DOHH2 (cell line): ENCODE data around the gene GFM1.

Experiments used
- EZH2phosphoT487 ChIP-seq: fragments of 200-600 bp; sonication (generic); IDR thresholded peaks from 2 replicates; pipeline ENCODE4 v1.6.1; 2017; ENCODE audit warnings: borderline replicate concordance, mild to moderate bottlenecking, antibody characterized with exemption, low read length, moderate library complexity, mixed read lengths
- TF ChIP-seq, protein P1 (sequence below): fragments of 200-600 bp; sonication (generic); IDR thresholded peaks from one replicate; pipeline ENCODE4 v1.5.1; 2014; ENCODE audit warnings: antibody characterized with exemption, mild to moderate bottlenecking, low read depth, low read length; ENCODE audit not compliant: poor library complexity, severe bottlenecking

DNA sequence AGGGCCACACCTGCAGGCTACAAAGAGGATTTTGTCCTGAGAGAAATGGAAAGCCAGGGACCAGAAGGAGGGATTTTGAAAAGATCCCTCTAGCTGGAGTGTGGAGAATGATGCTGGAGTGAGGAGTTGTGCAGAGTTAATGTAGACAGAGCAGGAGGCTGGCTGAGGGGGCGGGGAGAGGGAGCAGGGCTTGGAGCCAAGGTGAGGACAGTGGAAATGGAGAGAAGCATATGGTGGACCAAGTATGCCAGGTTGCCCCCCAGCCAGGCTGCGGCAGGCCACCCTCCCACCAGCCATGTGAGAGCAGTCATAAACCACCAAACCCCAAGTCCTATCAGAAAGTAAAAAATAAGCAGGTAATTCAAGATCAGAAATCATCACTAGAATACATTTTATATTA is 73.2 kb downstream of the GFM1 start:
- TF ChIP-seq, protein P1, sequence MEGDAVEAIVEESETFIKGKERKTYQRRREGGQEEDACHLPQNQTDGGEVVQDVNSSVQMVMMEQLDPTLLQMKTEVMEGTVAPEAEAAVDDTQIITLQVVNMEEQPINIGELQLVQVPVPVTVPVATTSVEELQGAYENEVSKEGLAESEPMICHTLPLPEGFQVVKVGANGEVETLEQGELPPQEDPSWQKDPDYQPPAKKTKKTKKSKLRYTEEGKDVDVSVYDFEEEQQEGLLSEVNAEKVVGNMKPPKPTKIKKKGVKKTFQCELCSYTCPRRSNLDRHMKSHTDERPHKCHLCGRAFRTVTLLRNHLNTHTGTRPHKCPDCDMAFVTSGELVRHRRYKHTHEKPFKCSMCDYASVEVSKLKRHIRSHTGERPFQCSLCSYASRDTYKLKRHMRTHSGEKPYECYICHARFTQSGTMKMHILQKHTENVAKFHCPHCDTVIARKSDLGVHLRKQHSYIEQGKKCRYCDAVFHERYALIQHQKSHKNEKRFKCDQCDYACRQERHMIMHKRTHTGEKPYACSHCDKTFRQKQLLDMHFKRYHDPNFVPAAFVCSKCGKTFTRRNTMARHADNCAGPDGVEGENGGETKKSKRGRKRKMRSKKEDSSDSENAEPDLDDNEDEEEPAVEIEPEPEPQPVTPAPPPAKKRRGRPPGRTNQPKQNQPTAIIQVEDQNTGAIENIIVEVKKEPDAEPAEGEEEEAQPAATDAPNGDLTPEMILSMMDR = no peak
- no peak for TF ChIP-seq EZH2phosphoT487
